H1 (cell line): ENCODE measurements around the gene H2AZ2. TPM values are rescaled to one million over a fixed set of nuclear protein-coding genes. Genes with fewer than 3 reads are reported as not detected.

Experiments used
- FOSL1 ChIP-seq: IDR thresholded peaks from 2 replicates; pipeline ENCODE4 v1.6.1; 2011; ENCODE audit warnings: mild to moderate bottlenecking, low read depth, low read length, moderate library complexity; ENCODE audit not compliant: insufficient read depth
- polyA plus RNA-seq, 7 experiments: library from polyadenylated mRNA; depleted of rRNA in 3 of 7; stranded (reverse) in 5 of 7; unstranded in 2 of 7; fragments of >200 nt in 5 of 7; fragments of 200-250 nt in 2 of 7; gene quantifications; 1 replicate in 5 of 7; 2 replicates in 1 of 7; 4 replicates in 1 of 7; pipeline versions ENCODE4 v1.2.1 to v1.2.3, GENCODE V29; 2011 to 2013; ENCODE audit warnings: missing spikeins in 2 of 7, mixed read lengths in 2 of 7
- total RNA-seq: library from RNA; stranded (reverse); fragmentation: NEBNext Ultra II Directional; extraction: Animal tissue kit (Norgen Biotek cat#: 25700); gene quantifications from 2 replicates; pipeline ENCODE4 v1.2.1, GENCODE V29; 2021
- TF ChIP-seq, protein P1 (sequence below), 3 experiments: IDR thresholded peaks; 1 replicate in 2 of 3; 2 replicates in 1 of 3; pipeline versions ENCODE4 v1.5.1 to v1.6.1; 2011; ENCODE audit warnings: low read length in 3 of 3, mild to moderate bottlenecking in 3 of 3, inconsistent platforms in 2 of 3, low read depth in 1 of 3, moderate library complexity in 1 of 3; ENCODE audit not compliant: insufficient read depth in 1 of 3; ENCODE audit errors: control extremely low read depth in 1 of 3

H2AZ2 gene
- total and polyA plus RNA-seq, 2 of the 8 experiments (the other 6 are each of a cell fraction or from before 2014, with no cell fraction given), result 168 to 187 TPM

DNA sequence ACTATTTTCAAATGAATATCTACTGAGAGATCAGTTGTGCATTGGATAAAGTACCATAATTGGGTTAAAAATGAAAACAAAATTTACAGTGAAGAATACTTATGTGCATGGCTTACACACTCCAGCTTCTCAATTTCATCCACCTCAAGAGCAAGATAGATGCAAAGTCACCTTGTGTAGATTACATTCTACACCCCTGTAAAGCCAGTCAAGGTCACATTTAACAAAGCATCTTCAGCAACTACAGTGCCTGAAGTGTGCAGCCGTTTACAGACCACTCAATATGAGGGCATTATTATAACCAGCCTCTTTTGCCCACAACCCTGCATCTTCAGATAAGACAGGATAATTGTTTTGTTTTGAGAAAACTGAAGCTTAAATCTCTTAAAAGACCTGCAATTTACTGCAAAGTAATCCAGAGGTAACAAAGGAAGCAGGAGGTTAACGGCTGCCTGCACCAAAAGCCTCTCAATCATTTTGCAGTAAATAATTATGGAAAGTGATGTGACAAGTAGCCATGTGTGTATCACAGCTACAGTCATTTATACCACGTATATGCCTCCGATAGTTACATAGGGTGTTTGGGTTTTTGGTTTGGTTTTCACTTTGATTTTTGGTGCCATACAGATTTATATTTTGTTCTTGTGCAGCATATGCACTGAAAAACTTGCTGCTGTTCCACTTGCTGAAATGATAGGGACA, 32.6 kb upstream of the H2AZ2 start (continued):
- TF ChIP-seq, protein P1, sequence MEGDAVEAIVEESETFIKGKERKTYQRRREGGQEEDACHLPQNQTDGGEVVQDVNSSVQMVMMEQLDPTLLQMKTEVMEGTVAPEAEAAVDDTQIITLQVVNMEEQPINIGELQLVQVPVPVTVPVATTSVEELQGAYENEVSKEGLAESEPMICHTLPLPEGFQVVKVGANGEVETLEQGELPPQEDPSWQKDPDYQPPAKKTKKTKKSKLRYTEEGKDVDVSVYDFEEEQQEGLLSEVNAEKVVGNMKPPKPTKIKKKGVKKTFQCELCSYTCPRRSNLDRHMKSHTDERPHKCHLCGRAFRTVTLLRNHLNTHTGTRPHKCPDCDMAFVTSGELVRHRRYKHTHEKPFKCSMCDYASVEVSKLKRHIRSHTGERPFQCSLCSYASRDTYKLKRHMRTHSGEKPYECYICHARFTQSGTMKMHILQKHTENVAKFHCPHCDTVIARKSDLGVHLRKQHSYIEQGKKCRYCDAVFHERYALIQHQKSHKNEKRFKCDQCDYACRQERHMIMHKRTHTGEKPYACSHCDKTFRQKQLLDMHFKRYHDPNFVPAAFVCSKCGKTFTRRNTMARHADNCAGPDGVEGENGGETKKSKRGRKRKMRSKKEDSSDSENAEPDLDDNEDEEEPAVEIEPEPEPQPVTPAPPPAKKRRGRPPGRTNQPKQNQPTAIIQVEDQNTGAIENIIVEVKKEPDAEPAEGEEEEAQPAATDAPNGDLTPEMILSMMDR (IDR thresholded peaks at IDR 0.05; ENCODE audit: control extremely low read depth in 1 of 3, insufficient read depth in 1 of 3, low read depth in 1 of 3, low read length in 3 of 3), result no peak
- no peak for TF ChIP-seq FOSL1
